CD4-positive, alpha-beta T cell treated with Interleukin-2 at 100 ng/mL for 4 hours (primary cell): ENCODE measurements around the gene DACH1.

Source experiments
- DNase-seq: peaks from one replicate; pipeline ENCODE4 v3.0.0-alpha.2; 2020; ENCODE audit warnings: low spot score

Gene DACH1

GRCh38 chr13:71583581-71583980, 283.4 kb downstream of the DACH1 start:
- DNase-seq: no peak

- DNase-seq: no peak
Observed at GRCh38 chr13:71580614-71581013, 286.4 kb downstream of the DACH1 start.

- DNase-seq: no peak
Observed at GRCh38 chr13:71578048-71578447, 289.0 kb downstream of the DACH1 start.

GRCh38 chr13:71577127-71577526, 289.9 kb downstream of the DACH1 start:
- DNase-seq: no peak

GRCh38 chr13:71576571-71576970, 290.4 kb downstream of the DACH1 start:
- no peak for DNase-seq

- no peak for DNase-seq
Observed at GRCh38 chr13:71546881-71547280, 320.1 kb downstream of the DACH1 start.

GRCh38 chr13:71540098-71540497, 326.9 kb downstream of the DACH1 start:
- DNase-seq: no peak

GRCh38 chr13:71536201-71536600, 330.8 kb downstream of the DACH1 start:
- no peak for DNase-seq

GRCh38 chr13:71524613-71525304, 342.2 kb downstream of the DACH1 start:
- DNase-seq: no peak

- DNase-seq: no peak
Observed at GRCh38 chr13:71524245-71524612, 342.8 kb downstream of the DACH1 start.

GRCh38 chr13:71522941-71523526, 344.0 kb downstream of the DACH1 start:
- no peak for DNase-seq

- no peak for DNase-seq
Observed at GRCh38 chr13:71517004-71517403, 350.0 kb downstream of the DACH1 start.

GRCh38 chr13:71516521-71516920, 350.5 kb downstream of the DACH1 start:
- DNase-seq: no peak

GRCh38 chr13:71515744-71516038, 351.3 kb downstream of the DACH1 start:
- no peak for DNase-seq

- no peak for DNase-seq
Observed at GRCh38 chr13:71514900-71515743, 351.9 kb downstream of the DACH1 start.

- DNase-seq: no peak
Observed at GRCh38 chr13:71513411-71514033, 353.5 kb downstream of the DACH1 start.

- no peak for DNase-seq
Observed at GRCh38 chr13:71503781-71504180, 363.2 kb downstream of the DACH1 start.

GRCh38 chr13:71499944-71500514, 367.0 kb downstream of the DACH1 start:
- no peak for DNase-seq

- DNase-seq: no peak
Observed at GRCh38 chr13:71499235-71499634, 367.8 kb downstream of the DACH1 start.

GRCh38 chr13:71493189-71493588, 373.8 kb downstream of the DACH1 start:
- DNase-seq: no peak

GRCh38 chr13:71492346-71492871, 374.6 kb downstream of the DACH1 start:
- no peak for DNase-seq

GRCh38 chr13:71491010-71491409, 376.0 kb downstream of the DACH1 start:
- DNase-seq: no peak
